Suppressor macrophage treated with lipopolysaccharide for 1 hour (primary cell): ENCODE results near the gene IPPK.

Experiments used
- DNase-seq, 3 donors: peaks; one replicate each; pipeline ENCODE4 v3.0.0-alpha.2; 2020 to 2022

The IPPK gene

GRCh38 chr9:92669890-92670708 is at the start of gene IPPK:
Gene IPPK, minus strand, starts transcription at chr9:92670131. Its CDS starts 143 bp downstream, at chr9:92669988.
- DNase-seq: peak; percentile 99 to 100 (median 100)

- no peak for DNase-seq
Observed at GRCh38 chr9:92719028-92719647, 49.2 kb upstream of the IPPK start.

- no peak for DNase-seq
Observed at GRCh38 chr9:92718086-92719001, 48.4 kb upstream of the IPPK start.

GRCh38 chr9:92717201-92718085 is 47.5 kb upstream of the IPPK start:
- DNase-seq: no peak

GRCh38 chr9:92716557-92716956 is 46.6 kb upstream of the IPPK start:
- DNase-seq: peak; percentile 68 to 75 (median 69)

- DNase-seq: no peak
Observed at GRCh38 chr9:92715488-92716231, 45.7 kb upstream of the IPPK start.

- no peak for DNase-seq
Observed at GRCh38 chr9:92714787-92715487, 45.0 kb upstream of the IPPK start.

- DNase-seq: no peak
Observed at GRCh38 chr9:92714016-92714415, 44.1 kb upstream of the IPPK start.

- DNase-seq: no peak
Observed at GRCh38 chr9:92713528-92713927, 43.6 kb upstream of the IPPK start.

- no peak for DNase-seq
Observed at GRCh38 chr9:92712767-92713166, 42.8 kb upstream of the IPPK start.

- no peak for DNase-seq
Observed at GRCh38 chr9:92711844-92712243, 41.9 kb upstream of the IPPK start.

GRCh38 chr9:92711146-92711545 is 41.2 kb upstream of the IPPK start:
- no peak for DNase-seq

- DNase-seq: no peak
Observed at GRCh38 chr9:92710368-92710767, 40.4 kb upstream of the IPPK start.

GRCh38 chr9:92709954-92710353 is 40.0 kb upstream of the IPPK start:
- no peak for DNase-seq

- no peak for DNase-seq
Observed at GRCh38 chr9:92709240-92709639, 39.3 kb upstream of the IPPK start.

- DNase-seq: no peak
Observed at GRCh38 chr9:92707530-92707929, 37.6 kb upstream of the IPPK start.

- peak; percentile 35 to 47 (median 36) for DNase-seq
Observed at GRCh38 chr9:92706218-92706940, 36.4 kb upstream of the IPPK start.

GRCh38 chr9:92704528-92704927 is 34.6 kb upstream of the IPPK start:
- DNase-seq: no peak

- DNase-seq: no peak
Observed at GRCh38 chr9:92696619-92697018, 26.7 kb upstream of the IPPK start.

- DNase-seq: peak in 1 of 3 donors; percentile 13
Observed at GRCh38 chr9:92686954-92687353, 17.0 kb upstream of the IPPK start.
